GOT3 (cell line): ENCODE results near the gene P2RY8.
"Not testable (repeated sequence)": the region's sequence is repeated elsewhere in the genome, so short reads cannot be mapped to it uniquely, and the experiment has no call there.

Experiments
- DNase-seq: peaks from one replicate; lab custom pipeline; 2025; ENCODE audit warnings: mixed read lengths; lab: John Stamatoyannopoulos, UW

The P2RY8 gene

GRCh38 chrX:1444561-1445500 is 92.2 kb downstream of the P2RY8 start:
- DNase-seq = no peak

DNA sequence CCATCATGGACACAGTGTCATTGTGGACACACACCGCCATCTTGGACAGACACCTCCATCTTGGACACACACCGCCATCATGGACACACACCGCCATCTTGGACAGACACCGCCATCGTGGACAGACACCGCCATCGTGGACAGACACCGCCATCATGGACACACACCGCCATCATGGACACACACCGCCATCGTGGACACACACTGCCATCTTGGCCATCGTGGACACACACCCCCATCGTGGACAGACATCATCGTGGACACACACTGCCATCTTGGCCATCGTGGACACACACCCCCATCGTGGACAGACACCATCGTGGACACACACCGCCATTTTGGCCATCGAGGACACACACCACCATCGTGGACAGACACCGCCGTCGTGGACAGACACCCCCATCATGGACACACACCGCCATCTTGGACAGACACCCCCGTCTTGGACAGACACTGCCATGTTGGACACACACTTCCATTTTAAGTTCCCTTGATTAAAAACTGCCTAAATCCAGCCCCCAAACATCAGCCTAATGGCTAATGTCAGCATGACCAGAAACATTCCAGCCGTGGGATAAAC is 93.4 kb downstream of the P2RY8 start:
- no peak for DNase-seq

DNA sequence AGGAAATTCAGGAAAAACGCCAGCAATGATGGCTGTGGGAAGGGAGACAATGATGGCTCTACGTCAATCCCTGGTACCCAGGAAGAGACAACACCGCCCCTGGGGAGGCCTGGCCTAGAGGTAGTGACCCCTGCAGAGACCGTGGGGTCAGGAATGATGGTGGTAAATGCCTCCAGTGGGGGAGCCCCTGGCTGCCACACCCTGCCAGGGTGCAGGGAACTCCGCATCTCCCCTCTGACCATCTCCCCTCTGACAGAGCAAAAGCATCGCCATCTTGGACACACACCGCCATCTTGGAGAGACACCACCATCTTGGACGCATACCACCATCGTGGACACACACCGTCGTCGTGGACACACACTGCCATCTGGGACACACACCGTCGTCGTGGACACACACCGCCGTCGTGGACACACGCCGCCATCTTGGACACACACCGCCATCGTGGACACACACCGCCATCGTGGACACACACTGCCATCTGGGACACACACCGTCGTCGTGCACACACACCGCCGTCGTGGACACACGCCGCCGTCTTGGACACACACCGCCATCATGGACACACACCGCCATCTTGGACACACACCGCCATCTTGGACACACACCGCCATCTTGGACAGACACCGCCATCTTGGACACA is 94.1 kb downstream of the P2RY8 start:
- DNase-seq = no peak

DNA sequence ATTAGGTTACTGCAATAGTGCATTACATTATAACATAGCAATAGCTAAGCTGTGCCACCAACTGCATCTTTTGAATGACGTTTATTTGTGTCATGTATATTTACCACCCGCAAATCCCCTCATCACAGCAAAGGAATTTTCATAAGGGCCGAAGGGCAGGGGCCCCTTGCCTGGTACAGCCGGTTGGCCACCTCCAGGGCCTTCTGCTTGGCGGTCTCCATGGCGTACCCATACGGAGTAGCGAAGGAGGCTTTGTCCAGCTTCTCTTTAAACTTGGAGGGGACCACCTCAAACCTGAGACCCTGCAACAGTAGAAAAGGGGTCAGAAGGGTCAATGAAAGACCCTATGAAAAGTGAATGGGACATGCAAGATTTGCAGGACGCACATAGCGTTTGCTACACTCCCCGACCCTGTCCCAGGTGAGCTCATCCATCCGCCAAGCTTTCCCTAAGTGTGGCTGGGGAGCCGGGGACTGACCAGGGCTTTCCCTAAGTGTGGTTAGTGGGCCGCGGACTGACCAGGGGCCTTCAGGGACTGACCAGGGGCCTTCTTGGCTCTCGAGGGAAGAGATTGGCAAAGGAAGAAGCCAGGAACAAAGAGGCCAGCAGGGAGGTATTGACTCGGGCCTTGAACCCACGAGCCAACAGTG is 94.8 kb downstream of the P2RY8 start:
- no peak for DNase-seq

DNA sequence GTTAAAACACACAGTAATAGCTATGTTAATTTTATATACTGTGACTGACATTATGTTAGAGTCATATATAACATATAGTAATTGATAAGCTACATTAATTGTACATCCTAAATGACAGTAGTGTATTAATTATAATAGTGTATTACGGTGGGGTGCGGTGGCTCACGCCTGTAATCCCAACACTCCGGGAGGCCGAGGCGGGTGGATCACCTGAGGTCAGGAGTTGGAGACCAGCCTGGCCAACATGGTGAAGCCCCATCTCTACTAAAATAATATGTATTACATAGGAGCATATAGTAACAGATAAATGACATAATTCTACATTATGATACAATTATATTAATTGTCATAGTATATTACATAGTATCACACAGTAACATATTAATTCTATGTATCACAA is 96.5 kb downstream of the P2RY8 start:
- no peak for DNase-seq

- no peak for DNase-seq
These were observed 101.6 kb downstream of the P2RY8 start for GRCh38 chrX:1435241-1435895.

- DNase-seq = no peak
These were observed 102.1 kb downstream of the P2RY8 start for GRCh38 chrX:1434871-1435240.

DNA sequence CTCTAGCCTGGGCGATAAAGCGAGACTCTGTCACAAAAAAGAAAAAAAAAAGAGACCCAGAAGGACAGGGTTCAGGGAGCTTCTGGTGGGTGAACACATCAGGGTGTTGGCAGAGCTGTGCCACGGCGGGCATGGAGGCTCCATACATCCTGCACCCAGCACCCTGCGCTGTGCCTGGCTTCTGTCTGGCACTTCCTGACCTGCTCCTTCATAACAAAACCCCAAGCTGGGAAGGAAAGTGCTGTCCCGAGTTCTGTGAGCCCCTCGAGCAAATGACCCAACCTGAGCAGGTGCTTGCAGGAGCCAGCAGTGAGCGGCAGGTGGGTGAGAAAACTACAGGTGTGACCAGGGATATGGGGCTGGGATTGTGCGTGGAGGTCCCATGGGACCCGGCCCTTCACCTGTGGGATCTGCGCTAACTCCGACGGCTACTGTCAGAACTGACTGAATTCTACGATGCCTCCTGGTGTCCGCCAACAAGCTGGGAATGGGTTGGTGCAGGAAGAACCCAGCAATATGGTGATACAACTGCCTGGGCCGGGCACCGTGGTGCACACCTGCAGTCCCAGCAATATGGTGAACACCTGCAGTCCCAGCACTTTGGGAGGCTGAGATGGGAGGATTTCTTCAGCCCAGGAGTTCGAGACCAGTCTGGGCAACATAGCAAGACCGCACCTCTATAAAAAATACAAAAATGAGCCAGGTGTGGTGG is 103.2 kb downstream of the P2RY8 start:
- DNase-seq = no peak

GRCh38 chrX:1430451-1430850 is 106.5 kb downstream of the P2RY8 start:
- DNase-seq = no peak

DNA sequence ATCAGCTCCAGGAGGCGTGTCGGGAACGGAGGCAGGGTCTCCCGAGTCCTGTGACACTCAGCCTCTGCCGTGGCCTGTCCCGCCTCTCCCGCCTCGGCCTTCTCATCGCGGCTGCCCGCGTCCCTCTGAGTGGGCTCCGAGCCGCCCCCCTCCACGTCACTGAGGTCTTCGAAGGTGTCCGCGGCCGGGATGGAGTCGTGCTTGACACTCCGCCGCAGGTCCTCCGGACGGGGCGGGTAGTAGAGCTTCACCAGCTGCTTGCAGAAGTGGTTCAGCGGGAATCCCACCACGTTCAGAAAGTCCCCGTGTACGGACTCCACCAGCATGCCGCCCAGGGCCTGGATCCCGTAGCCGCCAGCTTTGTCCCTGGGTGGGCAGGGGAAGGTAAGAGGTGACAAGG is 109.2 kb downstream of the P2RY8 start:
- no peak for DNase-seq

DNA sequence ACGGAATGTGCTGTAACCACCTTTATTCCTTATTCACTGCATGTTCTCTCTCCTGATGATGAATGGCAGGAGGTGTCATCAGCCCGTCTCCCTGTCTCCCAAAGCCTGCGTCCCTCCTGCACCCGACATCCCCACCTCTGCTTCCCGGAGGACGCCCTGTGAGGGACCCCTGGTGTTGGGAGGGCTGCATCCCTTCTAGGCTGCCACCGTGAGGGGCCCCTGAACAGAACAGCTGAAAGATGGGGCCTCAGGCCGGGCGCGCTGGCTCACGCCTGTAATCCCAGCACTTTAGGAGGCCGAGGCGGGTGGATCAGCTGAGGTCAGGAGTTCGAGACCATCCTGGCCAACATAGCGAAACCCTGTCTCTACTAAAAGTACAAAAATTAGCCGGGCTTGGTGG is 110.7 kb downstream of the P2RY8 start:
- not testable (repeated sequence) for DNase-seq

GRCh38 chrX:1425381-1425780 is 111.6 kb downstream of the P2RY8 start:
- no peak for DNase-seq

- no peak for DNase-seq
These were observed 112.7 kb downstream of the P2RY8 start for GRCh38 chrX:1424147-1424851.

DNA sequence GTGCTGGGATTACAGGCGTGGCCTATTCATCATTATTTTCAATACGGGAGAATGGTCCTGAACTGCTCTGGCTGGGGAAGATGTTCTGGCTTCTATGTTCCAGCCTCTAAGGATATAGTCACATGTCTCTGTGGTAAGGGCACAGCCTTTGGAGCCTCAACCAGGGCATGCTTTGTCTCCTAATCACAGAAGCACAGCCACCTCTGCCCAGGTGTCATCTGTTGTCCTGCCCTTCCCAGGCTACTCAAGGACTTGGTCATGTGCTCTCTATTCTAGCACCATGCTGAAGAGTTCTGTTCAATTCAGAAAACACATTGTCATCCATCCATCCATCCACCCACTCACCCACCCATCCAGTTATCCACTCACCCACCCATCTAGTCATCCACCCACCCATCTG is 113.8 kb downstream of the P2RY8 start:
- no peak for DNase-seq

DNA sequence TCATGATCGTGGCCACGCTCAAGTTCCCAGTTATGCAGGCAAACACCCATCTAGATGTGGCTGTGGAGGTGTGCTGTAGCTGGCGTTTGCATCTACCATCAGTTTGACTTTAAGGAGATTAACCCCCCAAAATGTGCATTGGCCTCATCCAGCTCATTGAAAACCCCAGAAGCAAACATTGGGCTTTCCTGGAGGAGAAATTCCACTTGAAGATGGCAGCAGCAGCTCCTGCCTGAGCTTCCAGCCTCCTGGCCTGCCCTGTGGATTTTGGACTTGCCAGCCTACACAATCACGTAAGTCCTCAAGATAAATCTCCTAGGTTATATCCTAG is 114.9 kb downstream of the P2RY8 start:
- no peak for DNase-seq

GRCh38 chrX:1421433-1422134 is 115.4 kb downstream of the P2RY8 start:
- no peak for DNase-seq

DNA sequence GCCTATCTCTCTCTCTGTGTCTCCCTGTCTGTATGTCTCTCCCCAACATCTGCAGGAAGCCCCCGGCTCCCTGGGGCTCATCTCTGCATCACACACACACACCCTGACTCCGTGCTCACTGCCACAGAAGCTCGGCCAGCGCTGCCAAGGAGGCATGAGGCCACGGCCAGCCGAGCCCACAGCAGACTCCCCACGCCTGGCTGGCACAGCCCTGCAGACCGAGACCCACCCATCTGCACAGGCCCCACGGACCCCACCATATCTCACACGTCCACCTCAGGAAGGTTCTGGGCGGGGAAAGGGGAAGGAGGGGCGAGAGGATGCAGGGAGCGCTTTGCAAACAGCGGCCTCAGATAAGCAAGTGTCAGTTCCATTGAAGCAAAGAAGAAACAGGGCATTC is 116.6 kb downstream of the P2RY8 start:
- DNase-seq = no peak

DNA sequence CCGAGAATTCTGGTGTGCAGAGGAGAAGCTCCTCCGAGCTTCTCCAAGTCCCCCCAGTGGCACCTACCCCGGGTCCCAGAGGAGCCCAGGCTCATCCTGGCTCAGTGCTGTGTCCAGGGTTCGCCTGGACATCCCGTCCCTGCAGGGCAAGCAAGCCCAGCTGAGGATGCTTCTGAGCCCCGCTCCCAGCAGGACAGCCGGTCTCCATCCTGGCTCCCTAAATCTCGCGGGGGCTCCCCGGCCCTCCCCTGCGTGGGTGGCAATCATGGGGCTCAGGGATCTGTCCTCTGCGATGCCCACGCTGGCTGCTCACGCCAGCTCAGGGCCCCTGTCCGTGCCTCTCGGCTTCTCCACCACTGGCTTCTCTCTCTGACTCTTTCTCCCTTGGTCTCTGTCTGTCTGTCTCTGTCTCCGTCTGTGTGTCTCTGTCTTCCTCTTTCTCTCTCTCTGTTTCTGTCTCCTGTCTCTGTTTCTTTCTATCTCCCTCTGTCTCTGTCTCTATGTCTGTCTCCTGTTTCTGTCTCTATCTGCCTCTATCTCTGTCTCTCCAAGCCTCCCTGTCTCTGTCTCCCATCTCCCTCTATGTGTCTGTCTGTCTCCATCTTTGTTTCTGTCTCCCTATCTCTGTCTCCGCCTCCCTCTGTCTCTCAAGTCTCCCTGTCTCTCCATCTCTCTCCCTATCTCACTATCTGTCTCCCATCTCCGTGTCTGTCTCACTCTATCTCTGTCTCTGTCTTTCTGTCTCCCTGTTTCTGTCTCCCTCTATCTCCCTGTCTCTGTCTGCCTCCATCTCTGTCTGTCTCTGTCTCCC is 117.2 kb downstream of the P2RY8 start:
- DNase-seq = no peak

DNA sequence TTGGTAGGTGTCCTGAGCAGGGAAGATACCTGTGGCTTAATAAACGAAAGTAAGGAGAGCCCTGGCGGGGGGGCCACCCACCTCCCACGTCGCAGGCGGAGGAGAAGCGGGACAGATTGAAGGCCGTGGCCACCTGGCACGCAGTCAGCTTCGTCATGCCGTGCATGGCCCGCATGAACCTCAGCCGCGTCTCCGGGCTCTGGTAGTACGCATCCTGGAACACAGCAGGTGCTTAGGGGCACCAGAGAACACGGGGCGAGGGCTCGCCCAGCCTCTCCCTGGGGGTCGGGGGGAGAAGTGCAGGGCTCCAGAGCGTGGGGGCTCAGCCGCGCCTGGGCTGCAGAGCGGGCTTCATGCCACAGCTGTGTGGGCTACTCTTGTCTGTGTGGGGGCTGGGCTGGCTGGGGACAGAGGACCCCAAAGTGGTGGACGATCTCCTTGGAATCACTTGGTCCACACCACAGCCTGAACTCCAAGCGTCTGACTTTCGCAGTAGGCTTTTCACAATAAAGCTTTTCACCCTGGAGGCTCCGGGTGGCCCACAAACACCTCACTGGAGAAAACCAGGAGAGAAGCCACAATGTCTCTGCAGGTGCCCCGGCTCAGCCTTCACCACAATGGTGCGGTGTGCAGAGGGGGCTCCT is 118.0 kb downstream of the P2RY8 start:
- no peak for DNase-seq
